ENCODE results near the gene ANKRD28. TPM values are rescaled to one million over a fixed set of nuclear protein-coding genes. Genes with fewer than 3 reads are reported as not detected.

Gene ANKRD28
- total and polyA plus RNA-seq, 9 of the 15 experiments (the other 6 are each of a cell fraction or from before 2014, with no cell fraction given), result 11.7 to 66.0 (median 36.7) TPM

DNA sequence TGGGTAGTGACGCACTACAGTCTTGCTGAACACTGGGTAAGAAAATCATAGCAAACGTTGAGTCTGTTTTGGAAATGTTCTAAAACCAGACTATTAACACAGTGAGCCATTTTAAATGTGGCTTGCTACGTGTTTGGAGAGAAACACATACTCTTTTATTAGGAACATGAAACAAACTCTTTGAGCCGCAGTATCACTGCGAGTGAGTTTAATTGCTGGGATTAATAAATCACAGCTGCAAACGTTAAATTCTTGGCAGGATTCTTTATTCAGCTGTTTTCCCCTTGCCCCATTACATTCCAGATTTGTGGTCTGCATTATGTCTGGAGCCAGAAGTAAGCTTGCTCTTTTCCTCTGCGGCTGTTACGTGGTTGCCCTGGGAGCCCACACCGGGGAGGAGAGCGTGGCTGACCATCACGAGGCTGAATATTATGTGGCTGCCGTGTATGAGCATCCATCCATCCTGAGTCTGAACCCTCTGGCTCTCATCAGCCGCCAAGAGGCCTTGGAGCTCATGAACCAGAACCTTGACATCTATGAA is 162.6 kb downstream of the ANKRD28 start:
- in situ Hi-C loops (cut with MboI), result loop anchor here (25.0 kb wide), 1 partner anchor 902 kb away; no protein-coding TSS in a partner anchor
- H3K4me1 ChIP-seq (replicated peaks in 1 of 2; ENCODE audit: control insufficient read depth in 2 of 2, insufficient read depth in 2 of 2, low read length in 2 of 2), result peaks cover 3 to 8% of the 10 kb centered on the region in 2 experiments; a peak in 3 of 5 replicates

More for the DNA sequence above, 162.6 kb downstream of the ANKRD28 start:
- Histone ChIP-seq H3K27me3 (ENCODE audit: control insufficient read depth in 2 of 2, insufficient read depth in 2 of 2, low read length in 2 of 2) (peaks cover 0 to 15% of the 10 kb centered on the region in 2 experiments; a peak in 2 of 5 replicates), H3K4me3 (no peak overlapping the region), H4K20me1 (replicated peaks; ENCODE audit: control insufficient read depth, insufficient read depth, low read length) (no peaks in the 10 kb centered on the region), H3K9ac (ENCODE audit: insufficient read depth in 1 of 2, low read depth in 2 of 2, low read length in 2 of 2) (no peak overlapping the region), H3K27ac (ENCODE audit: extremely low read depth, low read depth, low read length) (no peak overlapping the region), H3K4me2 (ENCODE audit: insufficient read depth, low read length) (no peak overlapping the region), H3K79me2 (ENCODE audit: control insufficient read depth, insufficient read depth, low read length) (no peaks in the 10 kb centered on the region), H3K9me1 (ENCODE audit: control insufficient read depth, insufficient read depth, low read length) (no peaks in the 10 kb centered on the region), H2AFZ (ENCODE audit: low read depth, low read length) (no peak overlapping the region), H3K9me3 (replicated peaks; ENCODE audit: control insufficient read depth, insufficient read depth, low read depth, low read length) (no peaks in the 10 kb centered on the region), H3K36me3 (ENCODE audit: control insufficient read depth, insufficient read depth, low read length) (no peaks in the 10 kb centered on the region)
- 46% methylated on average over 13 of the region's 13 CpGs for WGBS (ENCODE audit: insufficient coverage, low coverage, missing lambda C conversion rate)
- BruUV-seq (replicated peaks), result no TSS peak
- ATAC-seq, result no peak
- TF ChIP-seq TCFL5 (CRISPR knock-in tag; conservative IDR thresholded peaks at IDR 0.05) (no peak), ZNF140 (CRISPR knock-in tag; IDR thresholded peaks at IDR 0.05) (no peak), ZNF644 (tag; IDR thresholded peaks at IDR 0.05; ENCODE audit: low read depth) (no peak), BACH1 (tag; IDR thresholded peaks at IDR 0.05) (no peak), MBD2 (IDR thresholded peaks at IDR 0.05; ENCODE audit: borderline replicate concordance, low read depth) (no peak), MAZ (CRISPR knock-in tag; conservative IDR thresholded peaks at IDR 0.05 in 1 of 2, IDR thresholded peaks at IDR 0.05 in 1 of 2) (no peak), BCOR (IDR thresholded peaks at IDR 0.05) (no peak), FOS (IDR thresholded peaks at IDR 0.05; ENCODE audit: extremely low read depth, insufficient read length) (no peak), ERF (CRISPR knock-in tag; IDR thresholded peaks at IDR 0.05) (no peak), WHSC1 (IDR thresholded peaks at IDR 0.05; ENCODE audit: low read length) (no peak), RFX5 (IDR thresholded peaks at IDR 0.05; ENCODE audit: low read depth, low read length) (no peak), GABPB1 (CRISPR knock-in tag; IDR thresholded peaks at IDR 0.05) (no peak), BCL6 (CRISPR knock-in tag; IDR thresholded peaks at IDR 0.05) (no peak)
- TF ChIP-seq, protein P1, sequence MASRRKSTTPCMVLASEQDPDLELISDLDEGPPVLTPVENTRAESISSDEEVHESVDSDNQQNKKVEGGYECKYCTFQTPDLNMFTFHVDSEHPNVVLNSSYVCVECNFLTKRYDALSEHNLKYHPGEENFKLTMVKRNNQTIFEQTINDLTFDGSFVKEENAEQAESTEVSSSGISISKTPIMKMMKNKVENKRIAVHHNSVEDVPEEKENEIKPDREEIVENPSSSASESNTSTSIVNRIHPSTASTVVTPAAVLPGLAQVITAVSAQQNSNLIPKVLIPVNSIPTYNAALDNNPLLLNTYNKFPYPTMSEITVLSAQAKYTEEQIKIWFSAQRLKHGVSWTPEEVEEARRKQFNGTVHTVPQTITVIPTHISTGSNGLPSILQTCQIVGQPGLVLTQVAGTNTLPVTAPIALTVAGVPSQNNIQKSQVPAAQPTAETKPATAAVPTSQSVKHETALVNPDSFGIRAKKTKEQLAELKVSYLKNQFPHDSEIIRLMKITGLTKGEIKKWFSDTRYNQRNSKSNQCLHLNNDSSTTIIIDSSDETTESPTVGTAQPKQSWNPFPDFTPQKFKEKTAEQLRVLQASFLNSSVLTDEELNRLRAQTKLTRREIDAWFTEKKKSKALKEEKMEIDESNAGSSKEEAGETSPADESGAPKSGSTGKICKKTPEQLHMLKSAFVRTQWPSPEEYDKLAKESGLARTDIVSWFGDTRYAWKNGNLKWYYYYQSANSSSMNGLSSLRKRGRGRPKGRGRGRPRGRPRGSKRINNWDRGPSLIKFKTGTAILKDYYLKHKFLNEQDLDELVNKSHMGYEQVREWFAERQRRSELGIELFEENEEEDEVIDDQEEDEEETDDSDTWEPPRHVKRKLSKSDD (conservative IDR thresholded peaks at IDR 0.05; ENCODE audit: low read length), result no peak
- TF ChIP-seq, protein P2, sequence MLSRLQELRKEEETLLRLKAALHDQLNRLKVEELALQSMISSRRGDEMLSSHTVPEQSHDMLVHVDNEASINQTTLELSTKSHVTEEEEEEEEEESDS (CRISPR knock-in tag; IDR thresholded peaks at IDR 0.05), result no peak
- intact Hi-C loops (cut with micrococcal nuclease), result loop anchor here (10.0 kb wide), 3 partner anchors 340 to 910 kb away; partner anchors contain the start of gene CAPN7
- DNase-seq (ENCODE audit: extremely low read depth in 1 of 4, low spot score in 3 of 4), result no peak
- ChIA-PET CTCF (ENCODE audit: low intra/inter-chr PET ratio) (no interaction called here), POLR2A (interaction anchor here (0.6 to 1.4 kb wide), 2 partner anchors 14 to 586 kb away, joined by 3 to 5 read pairs; no protein-coding TSS in a partner anchor)
- no peak for FAIRE-seq

Data from K562 (cell line).